H1 (cell line): ENCODE data around the gene GRIN2C. TPM values are rescaled to one million over a fixed set of nuclear protein-coding genes. Genes with fewer than 3 reads are reported as not detected.

Source experiments
- CTCF ChIA-PET: fragments of 300-600 bp; sonication (Branson Sonifier 250); formaldehyde crosslinking; loops from one replicate; lab custom pipeline; 2021; ENCODE audit not compliant: partially characterized antibody; lab: Charles Lee
- POLR2A ChIA-PET: fragments of 300-600 bp; sonication (Branson Sonifier 250); formaldehyde crosslinking; loops from one replicate; lab custom pipeline; 2021; ENCODE audit warnings: inconsistent platforms; ENCODE audit not compliant: partially characterized antibody; lab: Charles Lee
- DNase-seq, 2 experiments: peaks; one replicate each; pipeline versions ENCODE4 v3.0.0 to v3.0.0-alpha.2; 2010 to 2022; ENCODE audit warnings: low spot score in 2 of 2, low read depth in 1 of 2, mixed read lengths in 1 of 2
- FAIRE-seq: peaks from 2 replicates; lab custom pipeline; 2011; peaks lifted over from hg19 to GRCh38; lab: Jason Lieb, UNC
- H2AFZ ChIP-seq: 2 replicates; pipeline ENCODE4 v1.8.1; 2012; ENCODE audit warnings: low read length, inconsistent platforms
- H2AK5ac ChIP-seq: 2 replicates; pipeline ENCODE4 v1.6.1; 2013; ENCODE audit warnings: low read depth, low read length
- H2BK120ac ChIP-seq: replicated peaks from 2 replicates; pipeline ENCODE3; 2013; ENCODE audit warnings: low read depth, low read length, inconsistent platforms
- H2BK12ac ChIP-seq: 2 replicates; pipeline ENCODE4 v1.6.1; 2013; ENCODE audit warnings: low read depth, low read length
- H2BK15ac ChIP-seq: 2 replicates; pipeline ENCODE4 v1.6.1; 2013; ENCODE audit warnings: low read length
- H2BK20ac ChIP-seq: 2 replicates; pipeline ENCODE4 v1.6.1; 2013; ENCODE audit warnings: low read length
- H2BK5ac ChIP-seq: 2 replicates; pipeline ENCODE4 v1.6.1; 2013; ENCODE audit warnings: low read depth, low read length
- H3K14ac ChIP-seq: 2 replicates; pipeline ENCODE4 v1.6.1; 2013; ENCODE audit warnings: inconsistent platforms; ENCODE audit not compliant: insufficient read length
- H3K18ac ChIP-seq: 2 replicates; pipeline ENCODE4 v1.6.1; 2013; ENCODE audit warnings: low read length; ENCODE audit errors: extremely low read depth
- H3K23ac ChIP-seq: 2 replicates; pipeline ENCODE4 v1.6.1; 2013; ENCODE audit warnings: inconsistent platforms; ENCODE audit not compliant: insufficient read length
- H3K23me2 ChIP-seq: 2 replicates; pipeline ENCODE4 v1.6.1; 2013; ENCODE audit warnings: low read depth, low read length
- H3K27ac ChIP-seq: 2 replicates; pipeline ENCODE4 v1.6.1; 2011; ENCODE audit warnings: low read depth, low read length, inconsistent platforms
- H3K27me3 ChIP-seq, 4 experiments: replicated peaks in 1 of 4; 1 replicate in 1 of 4; 2 replicates in 3 of 4; pipeline versions ENCODE4 v1.6.1 to v1.8.1; 2011 to 2013; ENCODE audit warnings: low read length in 3 of 4, mild to moderate bottlenecking in 3 of 4, inconsistent platforms in 2 of 4, mixed read lengths in 2 of 4, moderate library complexity in 1 of 4; ENCODE audit not compliant: control insufficient read depth in 3 of 4, insufficient read depth in 3 of 4; ENCODE audit errors: extremely low read depth in 1 of 4
- H3K36me3 ChIP-seq, 4 experiments: 2 replicates each; pipeline versions ENCODE4 v1.6.1 to v1.8.1; 2011 to 2013; ENCODE audit warnings: mild to moderate bottlenecking in 4 of 4, low read length in 3 of 4, moderate library complexity in 2 of 4, control low read depth in 1 of 4, inconsistent platforms in 1 of 4; ENCODE audit not compliant: insufficient read depth in 4 of 4, control insufficient read depth in 2 of 4
- H3K4ac ChIP-seq: replicated peaks from 2 replicates; pipeline ENCODE3; 2013; ENCODE audit warnings: low read length, low read depth, mixed read lengths, inconsistent platforms; ENCODE audit not compliant: insufficient read length
- H3K4me1 ChIP-seq, 4 experiments: replicated peaks in 1 of 4; 1 replicate in 1 of 4; 2 replicates in 3 of 4; pipeline versions ENCODE4 v1.6.1 to v1.8.1; 2011 to 2013; ENCODE audit warnings: low read length in 3 of 4, inconsistent platforms in 2 of 4, mixed read lengths in 1 of 4; ENCODE audit not compliant: insufficient read depth in 4 of 4, control insufficient read depth in 3 of 4
- H3K4me2 ChIP-seq, 2 experiments: 2 replicates each; pipeline versions ENCODE4 v1.6.1 to v1.8.1; 2011 to 2013; ENCODE audit warnings: low read depth in 2 of 2, low read length in 2 of 2, control low read depth in 1 of 2, inconsistent platforms in 1 of 2, mild to moderate bottlenecking in 1 of 2; ENCODE audit not compliant: insufficient read depth in 1 of 2
- H3K4me3 ChIP-seq, 4 experiments: fragments of 200-600, 300-600 bp in 1 of 4; sonication (generic), shearing (Covaris generic), sonication (Bioruptor Twin) in 1 of 4; 2 replicates each; pipeline versions ENCODE4 v1.5.1 to v1.8.1; 2011 to 2016; ENCODE audit warnings: low read length in 4 of 4, low read depth in 3 of 4, control low read depth in 2 of 4, inconsistent platforms in 2 of 4, mild to moderate bottlenecking in 2 of 4, mixed read lengths in 1 of 4, moderate library complexity in 1 of 4; ENCODE audit not compliant: insufficient read depth in 2 of 4; ENCODE audit errors: extremely low read depth in 1 of 4
- H3K56ac ChIP-seq: replicated peaks from 2 replicates; pipeline ENCODE3; 2013; ENCODE audit warnings: low read depth, mild to moderate bottlenecking, mixed read lengths, low read length, inconsistent platforms; ENCODE audit not compliant: insufficient read length
- H3K79me1 ChIP-seq: 2 replicates; pipeline ENCODE4 v1.6.1; 2013; ENCODE audit warnings: low read depth, low read length, control low read depth
- H3K79me2 ChIP-seq, 2 experiments: 2 replicates each; pipeline versions ENCODE4 v1.6.1 to v1.8.1; 2012 to 2013; ENCODE audit warnings: low read length in 2 of 2, mild to moderate bottlenecking in 2 of 2, inconsistent platforms in 1 of 2; ENCODE audit not compliant: insufficient read depth in 2 of 2, control insufficient read depth in 1 of 2
- H3K9ac ChIP-seq, 4 experiments: replicated peaks in 1 of 4; 1 replicate in 1 of 4; 2 replicates in 3 of 4; pipeline versions ENCODE4 v1.6.1 to v1.8.1; 2011 to 2013; ENCODE audit warnings: low read depth in 3 of 4, low read length in 3 of 4, control low read depth in 2 of 4, mild to moderate bottlenecking in 2 of 4, moderate library complexity in 2 of 4, inconsistent platforms in 1 of 4; ENCODE audit errors: extremely low read depth in 1 of 4
- H3K9me3 ChIP-seq, 2 experiments: 2 replicates each; pipeline versions ENCODE4 v1.6.1 to v1.8.1; 2012 to 2013; ENCODE audit warnings: mild to moderate bottlenecking in 2 of 2, moderate library complexity in 2 of 2, control low read depth in 1 of 2, inconsistent platforms in 1 of 2, low read depth in 1 of 2, low read length in 1 of 2, mixed read lengths in 1 of 2; ENCODE audit not compliant: insufficient read depth in 2 of 2
- H4K20me1 ChIP-seq, 2 experiments: replicated peaks in 1 of 2; 2 replicates each; pipeline versions ENCODE3 to v1.8.1; 2011 to 2013; ENCODE audit warnings: inconsistent platforms in 2 of 2, low read length in 2 of 2, mild to moderate bottlenecking in 1 of 2; ENCODE audit not compliant: insufficient read depth in 2 of 2, control insufficient read depth in 1 of 2
- H4K5ac ChIP-seq: 2 replicates; pipeline ENCODE4 v1.6.1; 2013; ENCODE audit warnings: low read length, low read depth, mixed read lengths, inconsistent platforms; ENCODE audit not compliant: insufficient read length
- H4K8ac ChIP-seq: 2 replicates; pipeline ENCODE4 v1.8.0; 2013; ENCODE audit warnings: mild to moderate bottlenecking, moderate library complexity, low read length, inconsistent platforms; ENCODE audit not compliant: insufficient read depth; ENCODE audit errors: extremely low read depth
- H4K91ac ChIP-seq: replicated peaks from 2 replicates; pipeline ENCODE3; 2013; ENCODE audit warnings: low read length, mixed read lengths, inconsistent platforms; ENCODE audit not compliant: insufficient read length
- CHD2 ChIP-seq: IDR thresholded peaks from 2 replicates; pipeline ENCODE4 v1.6.1; 2012; ENCODE audit warnings: low read length, improper control_type of control experiment
- NRF1 ChIP-seq: IDR thresholded peaks from 2 replicates; pipeline ENCODE4 v1.6.1; 2011; ENCODE audit warnings: mild to moderate bottlenecking, low read depth, low read length, improper control_type of control experiment
- RXRA ChIP-seq: IDR thresholded peaks from 2 replicates; pipeline ENCODE4 v1.6.1; 2011; ENCODE audit warnings: low read depth, mild to moderate bottlenecking, low read length, moderate library complexity; ENCODE audit not compliant: insufficient read depth
- SUZ12 ChIP-seq: fragments of 200-600 bp; sonication (generic); IDR thresholded peaks from 2 replicates; pipeline ENCODE4 v1.6.1; 2012; ENCODE audit warnings: mild to moderate bottlenecking, inconsistent platforms, low read length, moderate library complexity, mixed read lengths
- WGBS, 2 experiments: shearing (Covaris generic) in 1 of 2; methylation state at CpG; one replicate each; pipeline versions ENCODE4 v1.1.6 to v1.1.7; 2013 to 2015; ENCODE audit warnings: low lambda C conversion rate in 2 of 2, mixed read lengths in 2 of 2, inconsistent platforms in 1 of 2, low coverage in 1 of 2, missing lambda C conversion rate in 1 of 2; ENCODE audit not compliant: insufficient replicate concordance in 2 of 2, insufficient coverage in 1 of 2, insufficient read length in 1 of 2; ENCODE audit errors: extremely low coverage in 1 of 2, missing lambda C conversion rate in 1 of 2; 5-methylcytosine and 5-hydroxymethylcytosine counted together
- polyA plus RNA-seq, 7 experiments: library from polyadenylated mRNA; depleted of rRNA in 3 of 7; stranded (reverse) in 5 of 7; unstranded in 2 of 7; fragments of >200 nt in 5 of 7; fragments of 200-250 nt in 2 of 7; gene quantifications; 1 replicate in 5 of 7; 2 replicates in 1 of 7; 4 replicates in 1 of 7; pipeline versions ENCODE4 v1.2.1 to v1.2.3, GENCODE V29; 2011 to 2013; ENCODE audit warnings: missing spikeins in 2 of 7, mixed read lengths in 2 of 7
- total RNA-seq: library from RNA; stranded (reverse); fragmentation: NEBNext Ultra II Directional; extraction: Animal tissue kit (Norgen Biotek cat#: 25700); gene quantifications from 2 replicates; pipeline ENCODE4 v1.2.1, GENCODE V29; 2021

The GRIN2C gene
- total and polyA plus RNA-seq, 2 of the 8 experiments (the other 6 are each of a cell fraction or from before 2014, with no cell fraction given): 0.06 to 0.07 TPM

DNA sequence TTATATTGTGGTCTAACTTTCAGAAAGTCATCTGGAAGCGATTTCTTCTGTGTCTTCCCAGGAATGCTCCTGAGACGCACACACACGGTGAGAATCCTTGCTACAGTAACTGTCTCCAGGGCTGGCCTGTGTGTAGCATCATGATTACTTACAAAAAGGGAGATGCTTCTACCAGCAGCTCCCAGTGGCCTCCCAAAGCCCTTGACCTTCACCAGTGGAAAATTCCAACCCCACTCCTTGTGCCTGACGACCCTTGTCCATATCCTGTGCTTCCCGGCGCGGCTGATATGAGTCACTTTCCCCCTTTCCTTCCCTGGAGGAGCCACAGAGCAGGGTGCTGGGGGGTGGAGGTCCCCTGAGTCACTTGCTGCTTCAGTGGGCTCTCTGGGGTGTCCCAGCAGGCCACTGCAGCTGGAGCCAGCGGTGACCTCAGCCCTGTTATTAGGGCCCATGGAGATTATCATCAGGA, 61.4 kb downstream of the GRIN2C start:
- no peak for FAIRE-seq
- CTCF ChIA-PET: interaction anchor here (2.4 to 99.6 kb wide), 2 partner anchors 13 to 45 kb away, joined by 9 to 2981 read pairs; partner anchors contain the start of genes FDXR and GRIN2C
- Histone ChIP-seq H3K4me1 (no peaks in the 10 kb centered on the region), H3K79me1 (no peaks in the 10 kb centered on the region), H3K4me2 (no peak overlapping the region), H3K23ac (no peak overlapping the region), H2AFZ (no peak overlapping the region), H2BK5ac (no peak overlapping the region), H2BK15ac (no peak overlapping the region), H3K9ac (no peak overlapping the region), H3K23me2 (no peaks in the 10 kb centered on the region), H3K4me3 (no peak overlapping the region), H3K18ac (no peak overlapping the region), H3K56ac (no peak overlapping the region), H4K91ac (no peak overlapping the region), H3K27ac (no peak overlapping the region), H2BK12ac (no peak overlapping the region)
- 90% methylated on average over 7 of the region's 8 CpGs; no CpG with 5 or more reads in 1 of the 2 experiments for WGBS, 2 experiments
- POLR2A ChIA-PET: interaction anchor here (0.9 kb wide), 1 partner anchor 20 kb away, joined by 5 read pairs; no protein-coding TSS in a partner anchor
- TF ChIP-seq RXRA: no peak
- no peak for TF ChIP-seq CHD2
- no peak for TF ChIP-seq NRF1
- no peak for TF ChIP-seq SUZ12
- TF ChIP-seq, all 59 proteins: peak for 0
- Histone ChIP-seq H4K5ac (no peak overlapping the region), H3K4ac (no peak overlapping the region), H3K79me2 (no peaks in the 10 kb centered on the region), H4K20me1 (peaks cover 0 to 16% of the 10 kb centered on the region in 2 experiments), H3K36me3 (peaks cover 0 to 29% (median 6%) of the 10 kb centered on the region in 4 experiments; a peak in 6 of 8 replicates), H3K14ac (no peak overlapping the region), H4K8ac (no peak overlapping the region), H2BK20ac (no peak overlapping the region), H2AK5ac (no peak overlapping the region), H3K27me3 (no peaks in the 10 kb centered on the region), H2BK120ac (no peak overlapping the region), H3K9me3 (no peaks in the 10 kb centered on the region)
- DNase-seq: no peak
